IPS-18c (cell line): ENCODE measurements around the gene PNPLA1.

ENCODE experiments used
- H3K4me3 ChIP-seq: 2 replicates; pipeline ENCODE4 v1.7.0; 2013; ENCODE audit warnings: low read depth, mild to moderate bottlenecking, low read length, moderate library complexity; ENCODE audit not compliant: insufficient read depth
- H3K9me3 ChIP-seq: one replicate; pipeline ENCODE4 v1.6.1; 2013; ENCODE audit warnings: mild to moderate bottlenecking, low read length, moderate library complexity; ENCODE audit not compliant: control insufficient read depth, insufficient read depth

Gene PNPLA1

GRCh38 chr6:36242626-36243025, 27.2 kb upstream of the PNPLA1 start:
- Histone ChIP-seq H3K4me3 (no peak overlapping the region), H3K9me3 (no peaks in the 10 kb centered on the region)

- Histone ChIP-seq H3K4me3 (no peak overlapping the region), H3K9me3 (no peaks in the 10 kb centered on the region)
Observed at GRCh38 chr6:36243562-36244212, 26.2 kb upstream of the PNPLA1 start.

GRCh38 chr6:36244641-36245280, 25.1 kb upstream of the PNPLA1 start:
- Histone ChIP-seq H3K4me3 (no peak overlapping the region), H3K9me3 (no peaks in the 10 kb centered on the region)

GRCh38 chr6:36245572-36246061, 24.2 kb upstream of the PNPLA1 start:
- H3K4me3 ChIP-seq = no peak overlapping the region
- H3K9me3 ChIP-seq = no peaks in the 10 kb centered on the region

- Histone ChIP-seq H3K4me3 (no peak overlapping the region), H3K9me3 (no peaks in the 10 kb centered on the region)
Observed at GRCh38 chr6:36246506-36247268, 23.2 kb upstream of the PNPLA1 start.

GRCh38 chr6:36247693-36248092, 22.2 kb upstream of the PNPLA1 start:
- Histone ChIP-seq H3K9me3 (no peaks in the 10 kb centered on the region), H3K4me3 (no peak overlapping the region)

- no peak overlapping the region for H3K4me3 ChIP-seq
- H3K9me3 ChIP-seq = no peaks in the 10 kb centered on the region
Observed at GRCh38 chr6:36248980-36249379, 20.9 kb upstream of the PNPLA1 start.

GRCh38 chr6:36249536-36249935, 20.3 kb upstream of the PNPLA1 start:
- no peak overlapping the region for H3K4me3 ChIP-seq
- no peaks in the 10 kb centered on the region for H3K9me3 ChIP-seq

- Histone ChIP-seq H3K9me3 (no peaks in the 10 kb centered on the region), H3K4me3 (no peak overlapping the region)
Observed at GRCh38 chr6:36252005-36252404, 17.9 kb upstream of the PNPLA1 start.

GRCh38 chr6:36263390-36264000, 6.4 kb upstream of the PNPLA1 start:
- H3K9me3 ChIP-seq = peaks cover 2% of the 10 kb centered on the region
- no peak overlapping the region for H3K4me3 ChIP-seq

GRCh38 chr6:36265744-36266143, 4.1 kb upstream of the PNPLA1 start:
- H3K9me3 ChIP-seq = peaks cover 2% of the 10 kb centered on the region
- H3K4me3 ChIP-seq = no peak overlapping the region

- Histone ChIP-seq H3K9me3 (peaks cover 2% of the 10 kb centered on the region), H3K4me3 (no peak overlapping the region)
Observed at GRCh38 chr6:36266913-36267644, 2.8 kb upstream of the PNPLA1 start.

- peaks cover 2% of the 10 kb centered on the region for H3K9me3 ChIP-seq
Observed at GRCh38 chr6:36267731-36268477, 2.0 kb upstream of the PNPLA1 start.

GRCh38 chr6:36268478-36269275, 1.2 kb upstream of the PNPLA1 start:
- H3K4me3 ChIP-seq = no peak overlapping the region
- peaks cover 2% of the 10 kb centered on the region for H3K9me3 ChIP-seq

More at GRCh38 chr6:36267731-36268477, 2.0 kb upstream of the PNPLA1 start:
- no peak overlapping the region for H3K4me3 ChIP-seq

GRCh38 chr6:36272234-36272633, 2.4 kb downstream of the PNPLA1 start:
- H3K4me3 ChIP-seq = no peak overlapping the region
- H3K9me3 ChIP-seq = no peaks in the 10 kb centered on the region

GRCh38 chr6:36273067-36273466, 3.2 kb downstream of the PNPLA1 start:
- H3K4me3 ChIP-seq = no peak overlapping the region
- no peaks in the 10 kb centered on the region for H3K9me3 ChIP-seq
